ENCODE measurements around the gene WIZ. TPM values are rescaled to one million over a fixed set of nuclear protein-coding genes. Genes with fewer than 3 reads are reported as not detected.

The WIZ gene
- total and polyA plus RNA-seq, 10 donors, result 6.6 to 33.7 (median 24.8) TPM

- Histone ChIP-seq H3K4me1 (peaks cover 5 to 40% (median 21%) of the 10 kb centered on the region in 6 donors), H3K36me3 (peaks cover 3 to 100% (median 80%) of the 10 kb centered on the region in 6 donors), H3K27me3 (replicated peaks in 1 of 7) (no peaks in the 10 kb centered on the region), H3K9me3 (no peaks in the 10 kb centered on the region), H3K27ac (no peak overlapping the region), H3K4me3 (no peak overlapping the region)
- TF ChIP-seq POLR2AphosphoS5 (IDR thresholded peaks at IDR 0.05), result peak in 1 of 3 donors; percentile 26
- no peak for TF ChIP-seq POLR2A (IDR thresholded peaks at IDR 0.05)
- no peak for TF ChIP-seq CTCF (IDR thresholded peaks at IDR 0.05 in 8 of 11, conservative IDR thresholded peaks at IDR 0.05 in 3 of 11)
- intact Hi-C loops (cut with DNase I; ENCODE audit: low total_unique reads), result no loop called here
- 91 to 98% (median 93%) methylated on average over 19 to 29 of the region's 29 CpGs for WGBS, 5 donors
- no peak for DNase-seq
Observed at GRCh38 chr19:15400521-15401396, 49.0 kb downstream of the WIZ start.

GRCh38 chr19:15399635-15400034, 50.1 kb downstream of the WIZ start:
- DNase-seq, result no peak
- no peaks in the 10 kb centered on the region for H3K9me3 ChIP-seq
- peaks cover 3 to 29% (median 10%) of the 10 kb centered on the region in 6 donors for H3K4me1 ChIP-seq
- H3K27me3 ChIP-seq (replicated peaks in 1 of 7), result no peaks in the 10 kb centered on the region
- 93 to 98% (median 97%) methylated on average over 14 of the region's 14 CpGs for WGBS, 5 donors
- no peak overlapping the region for H3K27ac ChIP-seq
- no peak overlapping the region for H3K4me3 ChIP-seq
- TF ChIP-seq POLR2AphosphoS5 (IDR thresholded peaks at IDR 0.05) (peak in 1 of 3 donors; percentile 5), POLR2A (IDR thresholded peaks at IDR 0.05) (no peak)
- intact Hi-C loops (cut with DNase I; ENCODE audit: low total_unique reads), result no loop called here
- peaks cover 3 to 100% (median 86%) of the 10 kb centered on the region in 6 donors for H3K36me3 ChIP-seq

- 86 to 99% (median 96%) methylated on average over 8 of the region's 8 CpGs for WGBS, 5 donors
- peaks cover 0 to 24% (median 6%) of the 10 kb centered on the region in 6 donors for H3K4me1 ChIP-seq
- no peak overlapping the region for H3K4me3 ChIP-seq
- no peak for TF ChIP-seq CTCF (IDR thresholded peaks at IDR 0.05 in 8 of 11, conservative IDR thresholded peaks at IDR 0.05 in 3 of 11)
- TF ChIP-seq POLR2AphosphoS5 (IDR thresholded peaks at IDR 0.05), result no peak
- TF ChIP-seq POLR2A (IDR thresholded peaks at IDR 0.05), result no peak
- H3K27me3 ChIP-seq (replicated peaks in 1 of 7), result no peaks in the 10 kb centered on the region
- H3K27ac ChIP-seq, result no peak overlapping the region
- H3K9me3 ChIP-seq, result no peaks in the 10 kb centered on the region
- H3K36me3 ChIP-seq, result peaks cover 3 to 100% (median 88%) of the 10 kb centered on the region in 6 donors
- intact Hi-C loops (cut with DNase I; ENCODE audit: low total_unique reads), result no loop called here
- no peak for DNase-seq
Observed at GRCh38 chr19:15399234-15399515, 50.6 kb downstream of the WIZ start.

- H3K4me1 ChIP-seq, result peaks cover 0 to 19% (median 2%) of the 10 kb centered on the region in 6 donors
- no peak overlapping the region for H3K4me3 ChIP-seq
- no peaks in the 10 kb centered on the region for H3K9me3 ChIP-seq
- 92 to 95% (median 93%) methylated on average over 25 to 50 of the region's 50 CpGs for WGBS, 5 donors
- no peak for TF ChIP-seq CTCF (IDR thresholded peaks at IDR 0.05 in 8 of 11, conservative IDR thresholded peaks at IDR 0.05 in 3 of 11)
- TF ChIP-seq POLR2AphosphoS5 (IDR thresholded peaks at IDR 0.05), result peak in 1 of 3 donors; percentile 61
- H3K27ac ChIP-seq, result no peak overlapping the region
- intact Hi-C loops (cut with DNase I; ENCODE audit: low total_unique reads), result no loop called here
- H3K36me3 ChIP-seq, result peaks cover 3 to 100% (median 88%) of the 10 kb centered on the region in 6 donors
- no peak for DNase-seq
- no peaks in the 10 kb centered on the region for H3K27me3 ChIP-seq (replicated peaks in 1 of 7)
Observed at GRCh38 chr19:15398501-15399233, 51.1 kb downstream of the WIZ start.

Data from spleen (tissue), 11 donors.